Psoas muscle (tissue), 8 donors: Measurements from ENCODE around the gene PPP1R9B. TPM values are rescaled to one million over a fixed set of nuclear protein-coding genes. Genes with fewer than 3 reads are reported as not detected.

ENCODE experiments used
- ATAC-seq, 4 donors: fragments of 200-7000 bp; cut with Tn5 transposase; one replicate each; pipeline ENCODE4 v1.9.1; 2020; ENCODE audit warnings: moderate library complexity in 3 of 4, mild to moderate bottlenecking in 2 of 4
- DNase-seq, 2 donors: peaks; one replicate each; pipeline ENCODE4 v3.0.0-alpha.2; 2020
- H3K27ac ChIP-seq: fragments of 200-600 bp; one replicate; pipeline ENCODE4 v1.8.0; 2022
- H3K27me3 ChIP-seq, 3 donors: fragments of 200-600 bp in 1 of 3; one replicate each; pipeline versions ENCODE4 v1.6.1 to v1.8.0; 2013 to 2022; ENCODE audit warnings: low read length in 2 of 3, mild to moderate bottlenecking in 2 of 3, moderate library complexity in 1 of 3; ENCODE audit not compliant: insufficient read depth in 3 of 3
- H3K36me3 ChIP-seq, 2 donors: fragments of 200-600 bp in 1 of 2; one replicate each; pipeline versions ENCODE4 v1.6.1 to v1.8.0; 2013 to 2022; ENCODE audit warnings: low read depth in 1 of 2, mild to moderate bottlenecking in 1 of 2, moderate library complexity in 1 of 2; ENCODE audit not compliant: insufficient read depth in 1 of 2
- H3K4me1 ChIP-seq: fragments of 200-600 bp; one replicate; pipeline ENCODE4 v1.8.0; 2022
- H3K4me3 ChIP-seq: fragments of 200-600 bp; one replicate; pipeline ENCODE4 v1.8.0; 2022; ENCODE audit warnings: mild to moderate bottlenecking
- H3K9me3 ChIP-seq: fragments of 200-600 bp; one replicate; pipeline ENCODE4 v1.8.0; 2022
- WGBS, 3 donors: extraction: QIAGEN DNeasy Blood & Tissue Kit; methylation state at CpG; one replicate each; pipeline versions ENCODE4 v1.1.6 to v1.1.7; 2013; 5-methylcytosine and 5-hydroxymethylcytosine counted together
- intact Hi-C, 2 donors: fragments of 100-400 bp; cut with DNase I; formaldehyde crosslinking; loops; one replicate each; pipeline versions ENCODE4 v1.11.0 to v1.14.2; 2022
- polyA plus RNA-seq, 3 donors: library from polyadenylated mRNA; stranded (reverse); fragments of 200-250 nt; gene quantifications; one replicate each; pipeline ENCODE4 v1.2.3, GENCODE V29; 2013
- total RNA-seq, 4 donors: library from RNA; stranded (reverse); fragmentation: NEBNext Ultra II Directional in 2 of 4; extraction: Animal tissue kit (Norgen Biotek cat#: 25700) in 2 of 4; gene quantifications; one replicate each; pipeline versions ENCODE4 v1.2.1 to v1.2.4, GENCODE V29; 2021 to 2023
- TF ChIP-seq, protein P1 (sequence below): fragments of 200-600 bp; IDR thresholded peaks from one replicate; pipeline ENCODE4 v1.8.0; 2022; ENCODE audit warnings: antibody characterized with exemption
- donor health status: healthy with polysubstance abuse.
- donor health status: DM: no; HTN: no; CAD: no; lungs with moderate emphysema.
- donor health status: Bipolar disorder and iron deficiency.
- donor health status: healthy.
- donor health status: DM: yes; HTN: yes; CAD: no.
- donor health status: DM: no; HTN: no; CAD: no.
- donor health status: DM: no; HTN: no; CAD: no.
- donor health status: DM: yes; HTN: yes; CAD: no.

The PPP1R9B gene
- total and polyA plus RNA-seq, 7 donors: 7.0 to 26.5 (median 15.1) TPM

DNA sequence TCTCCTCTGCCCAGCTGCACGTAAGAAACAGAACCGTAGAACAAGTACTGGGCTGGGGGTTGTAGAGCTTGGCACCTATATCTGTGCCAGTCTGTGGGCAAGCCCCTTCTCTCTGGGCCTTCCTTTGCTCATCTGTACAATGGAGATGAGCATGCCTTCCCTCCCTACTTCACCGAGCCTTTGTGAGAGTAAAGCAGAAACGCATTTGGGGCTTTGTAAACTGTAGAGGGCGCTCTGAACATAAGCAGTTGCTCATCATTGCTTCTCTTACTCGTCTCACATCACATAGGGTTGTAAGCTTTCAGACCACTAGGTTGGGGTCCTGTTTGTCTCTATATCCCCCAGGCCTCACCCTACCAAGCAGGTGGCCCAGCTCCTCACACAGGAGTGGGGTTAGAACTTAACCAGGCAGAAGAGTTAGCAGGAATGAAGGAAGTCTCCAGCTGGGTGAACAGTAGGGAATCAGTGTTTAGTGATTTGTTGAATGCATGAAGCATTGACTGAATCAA, 35.6 kb downstream of the PPP1R9B start:
- ATAC-seq: no peak
- H3K4me1 ChIP-seq: peaks cover 44% of the 10 kb centered on the region
- no peaks in the 10 kb centered on the region for H3K27me3 ChIP-seq
- TF ChIP-seq, protein P1, sequence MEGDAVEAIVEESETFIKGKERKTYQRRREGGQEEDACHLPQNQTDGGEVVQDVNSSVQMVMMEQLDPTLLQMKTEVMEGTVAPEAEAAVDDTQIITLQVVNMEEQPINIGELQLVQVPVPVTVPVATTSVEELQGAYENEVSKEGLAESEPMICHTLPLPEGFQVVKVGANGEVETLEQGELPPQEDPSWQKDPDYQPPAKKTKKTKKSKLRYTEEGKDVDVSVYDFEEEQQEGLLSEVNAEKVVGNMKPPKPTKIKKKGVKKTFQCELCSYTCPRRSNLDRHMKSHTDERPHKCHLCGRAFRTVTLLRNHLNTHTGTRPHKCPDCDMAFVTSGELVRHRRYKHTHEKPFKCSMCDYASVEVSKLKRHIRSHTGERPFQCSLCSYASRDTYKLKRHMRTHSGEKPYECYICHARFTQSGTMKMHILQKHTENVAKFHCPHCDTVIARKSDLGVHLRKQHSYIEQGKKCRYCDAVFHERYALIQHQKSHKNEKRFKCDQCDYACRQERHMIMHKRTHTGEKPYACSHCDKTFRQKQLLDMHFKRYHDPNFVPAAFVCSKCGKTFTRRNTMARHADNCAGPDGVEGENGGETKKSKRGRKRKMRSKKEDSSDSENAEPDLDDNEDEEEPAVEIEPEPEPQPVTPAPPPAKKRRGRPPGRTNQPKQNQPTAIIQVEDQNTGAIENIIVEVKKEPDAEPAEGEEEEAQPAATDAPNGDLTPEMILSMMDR: peak; percentile 55
- H3K27ac ChIP-seq: no peak overlapping the region
- intact Hi-C loops: loop anchor here (5.0 kb wide), 2 partner anchors 32 to 57 kb away; no protein-coding TSS in a partner anchor
- peaks cover 0 to 4% of the 10 kb centered on the region in 2 donors for H3K36me3 ChIP-seq
- 13 to 26% (median 13%) methylated on average over 6 of the region's 6 CpGs for WGBS, 3 donors
- no peak overlapping the region for H3K4me3 ChIP-seq
- DNase-seq: no peak
- H3K9me3 ChIP-seq: no peaks in the 10 kb centered on the region

DNA sequence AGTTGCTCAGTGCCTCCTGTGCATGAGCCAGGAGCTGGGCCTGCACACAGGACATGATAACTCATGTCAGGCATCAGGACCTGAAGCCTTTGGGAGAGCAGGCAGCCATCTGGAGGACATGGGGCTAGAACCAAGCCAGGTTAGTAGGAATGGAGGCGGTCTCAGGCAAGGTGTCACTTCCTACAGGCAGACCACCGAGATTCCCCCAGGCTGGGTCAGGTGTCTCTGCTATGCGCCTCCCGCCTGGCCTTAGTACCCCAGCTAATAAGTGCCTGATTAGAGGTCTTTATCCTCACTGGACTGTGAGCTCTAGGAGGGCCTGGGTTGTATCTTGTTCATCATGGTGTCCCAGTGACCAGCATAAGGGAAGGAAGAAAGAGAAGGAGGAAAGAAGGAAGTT, 36.1 kb downstream of the PPP1R9B start:
- ATAC-seq: no peak
- intact Hi-C loops: loop anchor here in 1 of 2 donors (5.0 kb wide), 1 partner anchor 33 kb away; no protein-coding TSS in a partner anchor
- WGBS, 3 donors: 83 to 88% (median 83%) methylated on average over 4 of the region's 4 CpGs

DNA sequence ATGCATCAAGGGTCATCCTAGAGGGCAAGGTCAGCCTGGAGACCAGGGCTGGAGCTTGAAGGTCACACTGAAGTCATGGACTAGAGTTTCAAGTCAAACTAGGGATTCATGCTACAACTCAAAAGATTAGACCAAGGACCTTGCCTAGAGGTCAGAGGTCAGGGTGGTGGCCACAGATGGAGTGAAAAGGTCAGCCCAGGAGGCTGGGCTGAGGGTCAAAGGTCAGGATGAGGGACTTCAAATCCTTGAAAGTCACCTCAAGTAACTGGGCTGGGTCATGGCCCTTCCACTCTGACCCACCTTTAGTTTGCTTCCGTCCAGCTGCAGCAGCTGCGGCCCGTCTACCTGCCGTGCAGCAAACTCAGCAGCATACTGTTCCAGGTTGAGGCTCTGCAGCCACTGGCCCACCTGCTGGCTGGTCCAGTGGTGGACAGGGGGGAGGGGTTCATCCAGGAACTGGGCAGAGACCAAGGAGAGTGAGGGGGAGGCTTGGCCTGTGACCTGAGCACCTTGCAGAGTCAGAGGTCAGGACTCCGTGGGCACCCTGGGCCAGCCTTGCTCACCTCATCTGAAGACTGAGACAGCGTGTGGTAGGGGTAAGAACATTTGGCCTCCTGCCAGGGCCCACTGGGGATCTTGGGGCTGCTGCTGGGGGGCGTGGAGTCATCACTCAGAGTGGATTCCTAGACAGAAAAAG, 36.7 kb downstream of the PPP1R9B start:
- TF ChIP-seq, protein P1: no peak

More for the DNA sequence above, 36.1 kb downstream of the PPP1R9B start:
- TF ChIP-seq, protein P1: no peak
- Histone ChIP-seq H3K4me3 (no peak overlapping the region), H3K9me3 (no peaks in the 10 kb centered on the region), H3K4me1 (peaks cover 44% of the 10 kb centered on the region), H3K27ac (no peak overlapping the region), H3K27me3 (no peaks in the 10 kb centered on the region), H3K36me3 (peaks cover 0 to 9% of the 10 kb centered on the region in 2 donors)
- DNase-seq: no peak

DNA sequence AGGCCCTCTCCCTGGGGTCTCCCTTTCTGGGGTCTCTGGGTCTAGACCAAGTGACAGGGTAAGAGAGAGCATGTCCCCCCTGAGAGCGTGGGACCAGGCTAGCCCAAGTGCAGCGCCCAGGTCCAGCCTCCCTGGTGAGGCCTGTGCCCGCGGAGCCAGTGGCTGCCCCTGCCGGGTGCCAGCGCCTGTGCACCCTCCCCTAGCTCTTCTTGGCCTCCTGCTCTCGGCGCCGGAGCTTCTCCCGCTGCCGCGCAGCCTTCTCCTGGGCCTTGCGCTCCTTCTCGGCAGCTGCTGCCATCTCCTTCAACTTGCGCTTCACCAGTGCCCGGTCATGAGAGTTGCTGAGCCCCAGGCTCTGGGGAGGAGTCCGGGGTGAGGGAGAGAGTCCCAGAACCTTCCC, 37.8 kb downstream of the PPP1R9B start:
- Histone ChIP-seq H3K9me3 (no peaks in the 10 kb centered on the region), H3K27me3 (no peaks in the 10 kb centered on the region), H3K4me1 (peaks cover 39% of the 10 kb centered on the region), H3K36me3 (peaks cover 0 to 26% of the 10 kb centered on the region in 2 donors), H3K4me3 (no peak overlapping the region), H3K27ac (peak overlapping the region; percentile 98)
- DNase-seq: peak in 1 of 2 donors; percentile 76
- TF ChIP-seq, protein P1: peak; percentile 21
- ATAC-seq: peak; percentile 31 to 56 (median 50)
- WGBS, 3 donors: 19 to 38% (median 28%) methylated on average over 13 to 17 of the region's 17 CpGs
- intact Hi-C loops: loop anchor here in 1 of 2 donors (5.0 kb wide), 1 partner anchor 35 kb away; no protein-coding TSS in a partner anchor

More for the DNA sequence above, 36.7 kb downstream of the PPP1R9B start:
- H3K4me3 ChIP-seq: no peak overlapping the region
- no peak for ATAC-seq
- peak overlapping the region; percentile 98 for H3K27ac ChIP-seq
- H3K27me3 ChIP-seq: no peaks in the 10 kb centered on the region
- H3K9me3 ChIP-seq: no peaks in the 10 kb centered on the region
- DNase-seq: no peak
- peaks cover 44% of the 10 kb centered on the region for H3K4me1 ChIP-seq
- intact Hi-C loops: loop anchor here in 1 of 2 donors (5.0 kb wide), 1 partner anchor 34 kb away; no protein-coding TSS in a partner anchor
- peaks cover 0 to 15% of the 10 kb centered on the region in 2 donors for H3K36me3 ChIP-seq
- 68 to 83% (median 72%) methylated on average over 7 of the region's 7 CpGs for WGBS, 3 donors
